ENCODE data around the gene USP30.
A peak's percentile ranks its signal among the peaks of the same experiment; 100 is the strongest.
"Not testable (repeated sequence)": the region's sequence is repeated elsewhere in the genome, so short reads cannot be mapped to it uniquely, and the experiment has no call there.

Gene USP30

GRCh38 chr12:109053382-109054123 is 1.2 kb downstream of the USP30 start:
- DNase-seq = no peak

- DNase-seq = not testable (repeated sequence)
Observed at GRCh38 chr12:109054124-109054513, 1.7 kb downstream of the USP30 start.

GRCh38 chr12:109054520-109054919 is 2.1 kb downstream of the USP30 start:
- no peak for DNase-seq

- no peak for DNase-seq
Observed at GRCh38 chr12:109056891-109057290, 4.5 kb downstream of the USP30 start.

- DNase-seq = no peak
Observed at GRCh38 chr12:109057376-109057775, 5.0 kb downstream of the USP30 start.

- DNase-seq = no peak
Observed at GRCh38 chr12:109058773-109059172, 6.4 kb downstream of the USP30 start.

GRCh38 chr12:109064143-109064542 is 11.8 kb downstream of the USP30 start:
- DNase-seq = no peak

- DNase-seq = no peak
Observed at GRCh38 chr12:109065154-109065852, 12.9 kb downstream of the USP30 start.

GRCh38 chr12:109065853-109066193 is 13.4 kb downstream of the USP30 start:
- DNase-seq = no peak

- DNase-seq = no peak
Observed at GRCh38 chr12:109069307-109070271, 17.2 kb downstream of the USP30 start.

- no peak for DNase-seq
Observed at GRCh38 chr12:109074866-109075265, 22.5 kb downstream of the USP30 start.

- DNase-seq = no peak
Observed at GRCh38 chr12:109082751-109083150, 30.4 kb downstream of the USP30 start.

GRCh38 chr12:109084425-109084824 is 32.0 kb downstream of the USP30 start:
- no peak for DNase-seq

GRCh38 chr12:109085590-109085989 is 33.2 kb downstream of the USP30 start:
- no peak for DNase-seq

GRCh38 chr12:109087250-109087649 is 34.9 kb downstream of the USP30 start:
- no peak for DNase-seq

GRCh38 chr12:109088818-109089217 is 36.4 kb downstream of the USP30 start:
- no peak for DNase-seq

GRCh38 chr12:109089683-109090082 is 37.3 kb downstream of the USP30 start:
- no peak for DNase-seq

GRCh38 chr12:109092497-109093021 is 40.2 kb downstream of the USP30 start:
- no peak for DNase-seq

- DNase-seq = peak; percentile 73
Observed at GRCh38 chr12:109093022-109093918, 40.9 kb downstream of the USP30 start, which contains the start of gene ALKBH2. ALKBH2 (minus strand) TSS chr12:109093472; CDS start chr12:109092786, 686 bp downstream.

GRCh38 chr12:109097140-109097434 is 44.7 kb downstream of the USP30 start:
- DNase-seq = no peak

GRCh38 chr12:109097435-109098182 is 45.2 kb downstream of the USP30 start, which contains the start of gene UNG:
UNG (plus strand) TSS chr12:109097597; CDS start chr12:109097680, 83 bp downstream.
- DNase-seq = peak; percentile 88
